SH-SY5Y (cell line): ENCODE data around the gene MESD.

Experiments
- GATA2 ChIP-seq: IDR thresholded peaks from 2 replicates; pipeline ENCODE4 v1.6.1; 2011; ENCODE audit warnings: mild to moderate bottlenecking, low read depth, low read length
- GATA3 ChIP-seq: IDR thresholded peaks from 2 replicates; pipeline ENCODE4 v1.6.1; 2011; ENCODE audit warnings: low read depth, mild to moderate bottlenecking, low read length, moderate library complexity

- TF ChIP-seq GATA2, result no peak
- no peak for TF ChIP-seq GATA3
These were observed 2.8 kb upstream of the MESD start for GRCh38 chr15:80992441-80992840.
